A673 (cell line): Measurements from ENCODE around the gene ATXN2. TPM values are rescaled to one million over a fixed set of nuclear protein-coding genes. Genes with fewer than 3 reads are reported as not detected.

Experiments
- BruUV-seq: library from RNA; stranded (reverse); fragments of 400-500 nt; replicated peaks from 2 replicates; lab custom pipeline; 2021; lab: Mats Ljungman, UMichigan
- CTCF ChIA-PET: fragments of 300-600 bp; sonication (Branson Sonifier 250); formaldehyde crosslinking; loops from one replicate; lab custom pipeline; 2022; ENCODE audit warnings: antibody characterized with exemption; lab: Charles Lee
- POLR2A ChIA-PET: fragments of 300-600 bp; sonication (Branson Sonifier 250); formaldehyde crosslinking; loops from one replicate; lab custom pipeline; 2022; ENCODE audit warnings: antibody characterized with exemption; ENCODE audit not compliant: low non-redundant PET; lab: Charles Lee
- DNase-seq: peaks from one replicate; pipeline ENCODE4 v3.0.0-alpha.2; 2015; ENCODE audit warnings: low spot score
- H3K27ac ChIP-seq: fragments of 200-600 bp; sonication (generic); 2 replicates; pipeline ENCODE4 v1.5.1; 2016; ENCODE audit warnings: mixed run types, low read depth, mild to moderate bottlenecking, mixed read lengths, antibody characterized with exemption, low read length; ENCODE audit not compliant: poor library complexity, severe bottlenecking
- H3K27me3 ChIP-seq: fragments of 200-600 bp; sonication (generic); replicated peaks from 2 replicates; pipeline ENCODE4 v1.6.1; 2017; ENCODE audit warnings: mixed run types, low read depth, mild to moderate bottlenecking, mixed read lengths, antibody characterized with exemption, low read length; ENCODE audit not compliant: insufficient read depth, poor library complexity
- H3K36me3 ChIP-seq: fragments of 200-600 bp; sonication (generic); 2 replicates; pipeline ENCODE4 v1.6.1; 2016; ENCODE audit warnings: mixed run types, mild to moderate bottlenecking, mixed read lengths, antibody characterized with exemption, low read length; ENCODE audit not compliant: insufficient read depth, poor library complexity, severe bottlenecking
- H3K4me1 ChIP-seq: fragments of 200-600 bp; sonication (generic); 2 replicates; pipeline ENCODE4 v1.6.1; 2017; ENCODE audit warnings: mixed run types, mild to moderate bottlenecking, mixed read lengths, antibody characterized with exemption, low read length; ENCODE audit not compliant: insufficient read depth, poor library complexity, severe bottlenecking
- H3K4me3 ChIP-seq: fragments of 200-600 bp; sonication (generic); 2 replicates; pipeline ENCODE4 v1.5.1; 2016; ENCODE audit warnings: low read depth, mixed run types, mild to moderate bottlenecking, mixed read lengths, low read length; ENCODE audit not compliant: poor library complexity, severe bottlenecking
- H3K9me3 ChIP-seq: fragments of 200-600 bp; sonication (generic); 2 replicates; pipeline ENCODE4 v1.6.1; 2016; ENCODE audit warnings: mixed run types, low read depth, mild to moderate bottlenecking, mixed read lengths, antibody characterized with exemption, low read length; ENCODE audit not compliant: poor library complexity, severe bottlenecking
- EZH2 ChIP-seq: fragments of 200-600 bp; sonication (generic); IDR thresholded peaks from 2 replicates; pipeline ENCODE4 v1.6.1; 2017; ENCODE audit warnings: borderline replicate concordance, low read depth, mild to moderate bottlenecking, mixed read lengths, antibody characterized with exemption, low read length; ENCODE audit not compliant: poor library complexity, severe bottlenecking
- intact Hi-C: fragments of 100-400 bp; cut with micrococcal nuclease; formaldehyde crosslinking; loops from one replicate; pipeline ENCODE4 v1.10.0; 2022; ENCODE audit not compliant: unreplicated experiment
- total RNA-seq: library from RNA; stranded (reverse); gene quantifications from 2 replicates; pipeline ENCODE4 v1.2.3, GENCODE V29; 2021
- TF ChIP-seq, protein P1 (sequence below): fragments of 300-800, 200-600 bp; sonication (generic); conservative IDR thresholded peaks from 2 replicates; pipeline ENCODE4 v1.5.1; 2017; ENCODE audit warnings: low read depth, mild to moderate bottlenecking, antibody characterized with exemption, low read length, moderate library complexity, mixed read lengths

Gene ATXN2
- total RNA-seq, 1 experiment from 2014 or later = 94.4 TPM

DNA sequence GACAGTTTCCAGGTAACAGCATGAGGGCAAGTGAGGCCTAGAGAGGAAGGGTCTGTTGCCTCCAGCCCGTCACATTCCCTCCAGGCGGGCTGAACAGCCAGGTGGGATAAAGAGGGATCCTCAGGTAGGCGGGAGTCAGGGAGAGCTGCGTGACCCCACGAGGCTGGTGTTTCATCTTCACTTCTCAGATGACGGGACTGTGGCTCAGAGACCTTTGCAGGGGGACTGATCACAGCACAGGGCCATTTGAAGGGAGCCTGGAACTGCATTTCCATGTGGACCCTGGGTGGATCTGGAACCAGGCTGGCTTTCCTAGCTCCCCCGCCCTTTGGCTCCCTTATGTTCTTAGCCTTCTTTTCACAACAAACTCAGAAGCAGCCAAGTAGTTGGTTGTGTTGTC, 156.0 kb downstream of the ATXN2 start:
- Histone ChIP-seq H3K36me3 (peaks cover 34% of the 10 kb centered on the region), H3K9me3 (no peaks in the 10 kb centered on the region), H3K4me3 (no peak overlapping the region), H3K27me3 (no peaks in the 10 kb centered on the region), H3K4me1 (peaks cover 53% of the 10 kb centered on the region), H3K27ac (peak overlapping the region; percentile 87)
- BruUV-seq = no TSS peak
- no peak for DNase-seq
- no peak for TF ChIP-seq EZH2
- TF ChIP-seq, protein P1, sequence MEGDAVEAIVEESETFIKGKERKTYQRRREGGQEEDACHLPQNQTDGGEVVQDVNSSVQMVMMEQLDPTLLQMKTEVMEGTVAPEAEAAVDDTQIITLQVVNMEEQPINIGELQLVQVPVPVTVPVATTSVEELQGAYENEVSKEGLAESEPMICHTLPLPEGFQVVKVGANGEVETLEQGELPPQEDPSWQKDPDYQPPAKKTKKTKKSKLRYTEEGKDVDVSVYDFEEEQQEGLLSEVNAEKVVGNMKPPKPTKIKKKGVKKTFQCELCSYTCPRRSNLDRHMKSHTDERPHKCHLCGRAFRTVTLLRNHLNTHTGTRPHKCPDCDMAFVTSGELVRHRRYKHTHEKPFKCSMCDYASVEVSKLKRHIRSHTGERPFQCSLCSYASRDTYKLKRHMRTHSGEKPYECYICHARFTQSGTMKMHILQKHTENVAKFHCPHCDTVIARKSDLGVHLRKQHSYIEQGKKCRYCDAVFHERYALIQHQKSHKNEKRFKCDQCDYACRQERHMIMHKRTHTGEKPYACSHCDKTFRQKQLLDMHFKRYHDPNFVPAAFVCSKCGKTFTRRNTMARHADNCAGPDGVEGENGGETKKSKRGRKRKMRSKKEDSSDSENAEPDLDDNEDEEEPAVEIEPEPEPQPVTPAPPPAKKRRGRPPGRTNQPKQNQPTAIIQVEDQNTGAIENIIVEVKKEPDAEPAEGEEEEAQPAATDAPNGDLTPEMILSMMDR = no peak
- intact Hi-C loops = no loop called here
- POLR2A ChIA-PET = no interaction called here
- CTCF ChIA-PET = no interaction called here

DNA sequence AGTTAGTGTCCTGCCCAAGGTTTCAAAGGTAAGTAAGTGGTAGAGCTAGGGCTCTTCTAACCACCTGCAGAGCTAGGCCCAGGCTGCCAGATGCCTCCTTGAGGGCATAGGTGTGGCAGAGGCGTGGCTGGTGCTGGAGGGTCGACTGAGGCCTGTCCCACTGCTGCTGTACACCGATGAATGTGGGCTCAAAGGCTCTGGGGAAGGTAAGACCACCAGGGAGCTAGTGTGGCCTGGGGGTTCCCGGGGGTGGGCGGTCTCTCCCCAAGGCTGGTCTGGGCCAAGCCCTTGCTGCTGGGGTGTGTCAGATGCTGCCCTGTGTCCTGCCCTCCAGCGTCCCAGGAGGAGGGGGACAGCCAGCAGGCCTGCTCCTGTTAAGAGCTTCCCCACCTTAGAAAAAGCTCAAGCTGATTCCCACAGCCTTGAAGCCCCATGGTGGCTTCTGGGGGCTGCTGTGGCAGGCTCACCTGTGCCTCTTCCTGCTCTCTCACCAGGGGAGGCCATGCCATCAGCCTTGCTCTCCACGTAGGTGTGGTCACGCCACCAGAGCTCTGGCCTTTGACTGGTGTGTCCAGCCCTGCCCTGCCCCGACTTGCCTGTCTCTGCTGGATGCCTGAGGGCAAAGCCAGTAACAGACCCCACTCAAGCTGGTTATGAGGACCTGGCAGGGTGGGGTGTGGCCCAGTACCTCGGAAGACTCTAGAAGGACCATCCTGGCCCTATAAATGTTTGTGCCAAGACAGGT, 156.6 kb downstream of the ATXN2 start:
- Histone ChIP-seq H3K9me3 (no peaks in the 10 kb centered on the region), H3K4me3 (no peak overlapping the region), H3K4me1 (peaks cover 58% of the 10 kb centered on the region), H3K36me3 (peaks cover 28% of the 10 kb centered on the region), H3K27ac (peak overlapping the region; percentile 87), H3K27me3 (no peaks in the 10 kb centered on the region)
- intact Hi-C loops = no loop called here
- BruUV-seq = no TSS peak
- ChIA-PET CTCF (interaction anchor here (1.1 kb wide), 1 partner anchor 45 kb away, joined by 4 read pairs; no protein-coding TSS in a partner anchor), POLR2A (interaction anchor here (0.5 kb wide), 1 partner anchor 23 kb away, joined by 14 read pairs; no protein-coding TSS in a partner anchor)
- no peak for DNase-seq
- TF ChIP-seq, protein P1 = no peak
- TF ChIP-seq EZH2 = no peak

DNA sequence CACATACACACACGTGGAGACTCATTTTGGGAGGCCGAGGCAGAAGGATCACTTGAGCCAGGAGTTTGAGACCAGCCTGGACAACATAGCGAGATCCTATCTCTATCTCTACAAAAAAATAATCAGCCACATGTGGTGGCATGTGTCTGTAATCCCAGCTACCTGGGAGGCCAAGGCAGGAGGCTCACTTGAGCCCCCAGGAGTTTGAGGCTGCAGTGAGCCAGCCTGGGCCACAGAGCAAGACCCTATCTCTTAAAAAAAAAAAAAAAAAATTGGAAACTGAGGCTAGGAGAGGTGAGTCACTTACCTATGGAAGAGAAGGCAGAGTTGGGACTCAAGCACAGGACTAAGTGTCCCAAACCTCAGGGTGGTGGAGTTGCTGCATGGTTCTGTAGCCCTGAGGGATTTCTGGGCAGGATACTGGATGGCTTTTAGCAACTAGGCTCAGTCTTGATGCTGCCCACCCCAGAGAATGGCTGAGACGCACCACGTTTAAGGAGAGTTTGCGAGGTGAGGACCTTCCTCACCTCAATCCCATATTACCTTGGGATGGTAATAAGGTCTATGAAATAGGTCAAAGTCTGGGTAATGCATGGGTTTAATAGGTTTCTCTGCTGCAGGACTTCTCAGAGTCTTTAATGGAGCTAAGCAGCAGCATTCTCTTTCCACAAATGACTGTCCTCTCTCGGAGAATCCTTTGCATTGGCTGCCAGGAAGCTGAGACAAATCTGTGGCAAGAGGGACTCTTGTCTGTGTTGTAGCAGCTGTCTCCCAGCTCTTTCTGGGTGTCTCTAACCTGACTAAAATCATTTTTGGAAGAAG, 157.8 kb downstream of the ATXN2 start:
- CTCF ChIA-PET = interaction anchor here (1.1 kb wide), 1 partner anchor 44 kb away, joined by 4 read pairs; no protein-coding TSS in a partner anchor
- intact Hi-C loops = no loop called here
- TF ChIP-seq, protein P1 = no peak
- TF ChIP-seq EZH2 = no peak
- BruUV-seq = no TSS peak
- H3K27me3 ChIP-seq = no peaks in the 10 kb centered on the region
- H3K9me3 ChIP-seq = no peaks in the 10 kb centered on the region
- peaks cover 65% of the 10 kb centered on the region for H3K4me1 ChIP-seq
- DNase-seq = no peak
- POLR2A ChIA-PET = no interaction called here
- H3K36me3 ChIP-seq = peaks cover 18% of the 10 kb centered on the region
- H3K4me3 ChIP-seq = no peak overlapping the region
- peak overlapping the region; percentile 87 for H3K27ac ChIP-seq
